Esophagus squamous epithelium (tissue), 5 donors: ENCODE data around the gene SEMA3F. TPM values are rescaled to one million over a fixed set of nuclear protein-coding genes. Genes with fewer than 3 reads are reported as not detected.

Source experiments
- DNase-seq: peaks from one replicate; lab custom pipeline; 2025; lab: John Stamatoyannopoulos, UW
- H3K27ac ChIP-seq, 4 donors: fragments of 200-600 bp; sonication (generic); one replicate each; pipeline ENCODE4 v1.5.1; 2016 to 2019; ENCODE audit warnings: mild to moderate bottlenecking in 1 of 4
- H3K27me3 ChIP-seq, 4 donors: fragments of 200-600 bp; sonication (generic); 1 replicate in 3 of 4; 2 replicates in 1 of 4; pipeline versions ENCODE4 v1.5.1 to v1.6.0; 2017 to 2021; ENCODE audit warnings: antibody characterized with exemption in 1 of 4
- H3K36me3 ChIP-seq, 3 donors: fragments of 200-600 bp; sonication (generic); one replicate each; pipeline ENCODE4 v1.5.1; 2016 to 2019
- H3K4me1 ChIP-seq, 3 donors: fragments of 200-600 bp; sonication (generic); one replicate each; pipeline ENCODE4 v1.5.1; 2017 to 2019
- H3K4me3 ChIP-seq, 4 donors: fragments of 200-600 bp; sonication (generic); 1 replicate in 3 of 4; 2 replicates in 1 of 4; pipeline ENCODE4 v1.5.1; 2016 to 2019; ENCODE audit warnings: mild to moderate bottlenecking in 2 of 4, moderate library complexity in 1 of 4
- H3K9me3 ChIP-seq, 3 donors: fragments of 200-600 bp; sonication (generic); one replicate each; pipeline ENCODE4 v1.5.1; 2016 to 2019
- CTCF ChIP-seq, 6 experiments: fragments of 450-650 bp in 4 of 6; fragments of 200-600 bp in 2 of 6; sonication (generic) in 2 of 6; IDR thresholded peaks; one replicate each; pipeline ENCODE4 v1.5.1; 2016 to 2019; ENCODE audit warnings: antibody characterized with exemption in 6 of 6, mild to moderate bottlenecking in 4 of 6, moderate library complexity in 4 of 6
- POLR2A ChIP-seq, 4 donors: fragments of 450-650 bp; IDR thresholded peaks; one replicate each; pipeline ENCODE4 v1.6.1; 2017; ENCODE audit warnings: antibody characterized with exemption in 4 of 4, mild to moderate bottlenecking in 4 of 4, moderate library complexity in 3 of 4
- WGBS, 2 donors: methylation state at CpG; one replicate each; pipeline ENCODE4 v1.1.5; 2018; 5-methylcytosine and 5-hydroxymethylcytosine counted together
- intact Hi-C: fragments of 100-400 bp; cut with DNase I; formaldehyde crosslinking; loops from one replicate; pipeline ENCODE4 v1.15.0; 2022
- total RNA-seq, 4 donors: library from RNA; depleted of rRNA; stranded (reverse); fragments of >200 nt; gene quantifications; one replicate each; pipeline ENCODE4 v1.1.0, GENCODE V29; 2016
- donor health status: DM: yes; HTN: yes; CAD: no.

SEMA3F gene
- total RNA-seq, 4 donors from 2014 or later = 56.8 to 146 (median 109) TPM

GRCh38 chr3:50163572-50164455 lies 8.7 kb downstream of the SEMA3F start:
- Histone ChIP-seq H3K4me3 (peak overlapping the region in 2 of 4 donors; percentile 24 to 38), H3K4me1 (peaks cover 96 to 100% (median 100%) of the 10 kb centered on the region in 3 donors), H3K27ac (peak overlapping the region; percentile 89 to 97 (median 94)), H3K27me3 (no peaks in the 10 kb centered on the region), H3K9me3 (no peaks in the 10 kb centered on the region), H3K36me3 (peaks cover 0 to 42% (median 0%) of the 10 kb centered on the region in 3 donors)
- peak in 1 of 4 donors; percentile 21 for TF ChIP-seq POLR2A (IDR thresholded peaks at IDR 0.05)
- no peak for TF ChIP-seq CTCF (IDR thresholded peaks at IDR 0.05)
- intact Hi-C loops = no loop called here
- WGBS, 2 donors = 12 to 38% methylated on average over 4 to 6 of the region's 8 CpGs
- no peak for DNase-seq

GRCh38 chr3:50164481-50164880 lies 9.4 kb downstream of the SEMA3F start:
- intact Hi-C loops = no loop called here
- 25 to 43% methylated on average over 1 of the region's 1 CpG for WGBS, 2 donors
- Histone ChIP-seq H3K27me3 (no peaks in the 10 kb centered on the region), H3K4me1 (peaks cover 94 to 100% (median 100%) of the 10 kb centered on the region in 3 donors), H3K36me3 (peaks cover 0 to 44% (median 0%) of the 10 kb centered on the region in 3 donors), H3K9me3 (no peaks in the 10 kb centered on the region), H3K4me3 (peak overlapping the region in 2 of 4 donors; percentile 24 to 38), H3K27ac (peak overlapping the region; percentile 89 to 97 (median 94))
- no peak for DNase-seq
- TF ChIP-seq POLR2A (IDR thresholded peaks at IDR 0.05) = no peak
- no peak for TF ChIP-seq CTCF (IDR thresholded peaks at IDR 0.05)

DNA sequence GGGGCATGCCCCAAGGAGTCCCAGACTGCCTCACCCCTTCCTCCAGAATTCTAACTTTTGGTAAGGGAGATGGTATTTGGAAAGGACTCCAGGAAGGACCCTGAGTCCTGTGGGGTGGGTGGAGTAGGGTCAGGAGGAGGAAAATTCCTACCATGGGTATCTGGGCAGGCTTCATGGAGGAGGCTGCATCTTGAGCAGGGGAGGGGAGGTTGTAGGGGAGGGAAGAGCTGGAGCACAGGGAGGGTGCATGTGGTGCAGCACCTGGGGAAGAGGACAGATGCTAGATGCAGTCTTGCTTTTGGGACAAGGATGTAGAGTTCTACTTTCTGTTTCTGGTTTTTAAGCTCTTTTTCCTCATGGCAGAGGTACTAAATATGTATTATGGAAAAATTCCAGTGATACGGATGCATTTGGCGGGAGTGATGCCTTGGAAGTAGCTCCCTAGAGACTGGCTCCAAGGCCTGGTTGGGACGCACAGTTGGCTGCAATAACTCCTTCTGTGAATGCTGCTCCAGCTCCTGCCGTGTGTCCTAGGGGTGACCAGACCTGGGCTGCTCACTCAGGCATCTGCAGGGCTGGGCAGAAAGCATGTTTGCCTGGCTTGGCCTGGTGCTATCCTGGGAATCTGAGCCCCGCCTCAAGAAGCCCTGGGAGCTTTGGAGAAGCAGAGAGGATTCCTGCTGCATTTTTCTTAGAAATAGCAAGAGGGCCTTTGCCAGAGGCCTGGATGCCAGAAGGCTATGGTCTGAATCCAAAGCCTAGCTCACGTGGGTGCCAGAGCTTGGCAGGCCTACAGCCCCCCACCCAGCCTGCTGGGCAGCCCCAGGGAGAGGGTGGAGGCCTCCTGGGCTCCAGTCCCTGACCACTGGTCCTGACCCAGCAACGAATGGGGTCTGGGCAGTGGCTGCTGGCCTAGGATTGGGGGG lies 10.1 kb downstream of the SEMA3F start:
- Histone ChIP-seq H3K27me3 (no peaks in the 10 kb centered on the region), H3K36me3 (peaks cover 0 to 44% (median 0%) of the 10 kb centered on the region in 3 donors), H3K4me1 (peaks cover 86 to 100% (median 98%) of the 10 kb centered on the region in 3 donors), H3K27ac (peak overlapping the region; percentile 89 to 97 (median 94)), H3K9me3 (no peaks in the 10 kb centered on the region), H3K4me3 (peak overlapping the region in 3 of 4 donors; percentile 2 to 37 (median 16))
- no peak for DNase-seq
- intact Hi-C loops = no loop called here
- 0 to 37% methylated on average over 2 to 3 of the region's 7 CpGs for WGBS, 2 donors
- no peak for TF ChIP-seq POLR2A (IDR thresholded peaks at IDR 0.05)
- no peak for TF ChIP-seq CTCF (IDR thresholded peaks at IDR 0.05)

DNA sequence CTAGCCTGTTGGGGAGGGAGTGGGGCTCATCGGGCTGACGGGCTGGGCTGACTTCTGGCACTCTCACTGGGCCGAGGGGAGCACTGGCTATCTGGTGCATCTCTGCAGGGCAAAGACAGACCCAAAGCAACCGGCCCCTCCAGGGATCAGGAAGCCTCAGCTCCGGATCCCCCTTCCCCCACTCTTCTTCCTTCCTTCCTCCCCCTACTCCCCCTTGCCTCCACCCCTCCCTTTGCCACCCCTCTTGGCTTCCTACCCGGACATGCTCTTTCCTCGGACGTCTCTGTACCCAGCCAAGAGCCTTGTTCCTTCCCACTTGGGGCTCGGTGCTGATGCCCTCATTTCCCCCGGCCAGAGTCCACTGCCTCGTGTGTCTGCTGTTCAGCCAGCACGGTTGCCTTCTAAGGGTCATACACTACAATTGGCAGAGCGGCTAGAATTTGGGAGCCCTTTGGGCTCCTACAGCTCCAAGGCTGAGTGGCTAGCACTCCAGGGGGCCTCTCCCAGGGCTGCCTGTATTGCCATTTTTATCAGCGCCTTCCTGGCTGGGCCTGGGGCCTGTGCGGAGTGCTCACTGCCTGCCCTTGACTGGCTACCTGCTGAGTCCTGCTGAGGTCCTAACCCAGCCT lies 10.9 kb downstream of the SEMA3F start:
- intact Hi-C loops = no loop called here
- H3K27me3 ChIP-seq = no peaks in the 10 kb centered on the region
- peaks cover 0 to 49% (median 0%) of the 10 kb centered on the region in 3 donors for H3K36me3 ChIP-seq
- H3K4me1 ChIP-seq = peaks cover 82 to 100% (median 94%) of the 10 kb centered on the region in 3 donors
- TF ChIP-seq CTCF (IDR thresholded peaks at IDR 0.05) (no peak), POLR2A (IDR thresholded peaks at IDR 0.05) (no peak)
- 5 to 10% methylated on average over 5 to 12 of the region's 15 CpGs for WGBS, 2 donors
- no peaks in the 10 kb centered on the region for H3K9me3 ChIP-seq
- DNase-seq = no peak
- peak overlapping the region; percentile 89 to 97 (median 94) for H3K27ac ChIP-seq
- H3K4me3 ChIP-seq = peak overlapping the region in 3 of 4 donors; percentile 2 to 37 (median 16)
